GM21529 (cell line): ENCODE data around the gene VAMP5.
A peak's percentile ranks its signal among the peaks of the same experiment; 100 is the strongest.
"Not testable (repeated sequence)": the region's sequence is repeated elsewhere in the genome, so short reads cannot be mapped to it uniquely, and the experiment has no call there.

Source experiments
- ATAC-seq: cut with Tn5 transposase; IDR thresholded peaks from one replicate; pipeline ENCODE4 v1.9.1; 2021; ENCODE audit not compliant: unreplicated experiment

The VAMP5 gene

GRCh38 chr2:85600235-85600575, 16.0 kb downstream of the VAMP5 start:
- ATAC-seq = no peak

GRCh38 chr2:85600951-85601770, 16.9 kb downstream of the VAMP5 start:
- no peak for ATAC-seq

GRCh38 chr2:85601771-85602475, 17.7 kb downstream of the VAMP5 start:
- peak; percentile 31 for ATAC-seq

- ATAC-seq = peak; percentile 94
These were observed 18.4 kb downstream of the VAMP5 start, which contains the start of gene TMEM150A for GRCh38 chr2:85602476-85603234. Gene TMEM150A, minus strand, starts transcription at chr2:85602698. Its CDS starts 750 bp downstream, at chr2:85601948.

GRCh38 chr2:85604133-85604444, 19.9 kb downstream of the VAMP5 start:
- not testable (repeated sequence) for ATAC-seq

- no peak for ATAC-seq
These were observed 20.5 kb downstream of the VAMP5 start for GRCh38 chr2:85604568-85605339.

- no peak for ATAC-seq
These were observed 21.3 kb downstream of the VAMP5 start for GRCh38 chr2:85605406-85606115.

GRCh38 chr2:85606116-85606455, 21.9 kb downstream of the VAMP5 start:
- no peak for ATAC-seq

- ATAC-seq = no peak
These were observed 23.3 kb downstream of the VAMP5 start for GRCh38 chr2:85607268-85608215.

GRCh38 chr2:85611217-85611704, 27.0 kb downstream of the VAMP5 start:
- no peak for ATAC-seq

GRCh38 chr2:85611705-85612587, 27.7 kb downstream of the VAMP5 start, which contains the start of gene C2orf68:
Gene C2orf68, minus strand, starts transcription at chr2:85612066. Its CDS starts 82 bp downstream, at chr2:85611984.
- peak; percentile 73 for ATAC-seq

GRCh38 chr2:85613717-85614515, 29.7 kb downstream of the VAMP5 start:
- ATAC-seq = no peak

GRCh38 chr2:85614757-85615156, 30.5 kb downstream of the VAMP5 start:
- ATAC-seq = not testable (repeated sequence)

- no peak for ATAC-seq
These were observed 31.1 kb downstream of the VAMP5 start for GRCh38 chr2:85615413-85615728.

- ATAC-seq = not testable (repeated sequence)
These were observed 33.5 kb downstream of the VAMP5 start for GRCh38 chr2:85617723-85618122.

- no peak for ATAC-seq
These were observed 35.4 kb downstream of the VAMP5 start for GRCh38 chr2:85619617-85620016.

GRCh38 chr2:85621338-85621737, 37.1 kb downstream of the VAMP5 start:
- no peak for ATAC-seq
